RWPE1 (cell line): ENCODE data around the gene RFPL2.

Source experiments
- CTCF ChIA-PET: fragments of 350-600 bp; sonication (Branson Sonifier 250); formaldehyde crosslinking; extraction: SDS; loops from one replicate; lab custom pipeline; 2021; lab: Yijun Ruan, JAX
- POLR2A ChIA-PET: fragments of 400-600 bp; formaldehyde crosslinking; extraction: SDS; loops from one replicate; lab custom pipeline; 2020; ENCODE audit warnings: antibody characterized with exemption; ENCODE audit not compliant: low non-redundant PET; lab: Yijun Ruan, JAX
- DNase-seq: peaks from one replicate; pipeline ENCODE4 v3.0.0; 2012; ENCODE audit warnings: low spot score
- H3K27ac ChIP-seq: fragments of 450-650 bp; 2 replicates; pipeline ENCODE4 v1.5.1; 2017
- TF ChIP-seq, protein P1 (sequence below): fragments of 450-650 bp; conservative IDR thresholded peaks from 2 replicates; pipeline ENCODE4 v1.5.1; 2017; ENCODE audit warnings: low read depth, mild to moderate bottlenecking

The RFPL2 gene

DNA sequence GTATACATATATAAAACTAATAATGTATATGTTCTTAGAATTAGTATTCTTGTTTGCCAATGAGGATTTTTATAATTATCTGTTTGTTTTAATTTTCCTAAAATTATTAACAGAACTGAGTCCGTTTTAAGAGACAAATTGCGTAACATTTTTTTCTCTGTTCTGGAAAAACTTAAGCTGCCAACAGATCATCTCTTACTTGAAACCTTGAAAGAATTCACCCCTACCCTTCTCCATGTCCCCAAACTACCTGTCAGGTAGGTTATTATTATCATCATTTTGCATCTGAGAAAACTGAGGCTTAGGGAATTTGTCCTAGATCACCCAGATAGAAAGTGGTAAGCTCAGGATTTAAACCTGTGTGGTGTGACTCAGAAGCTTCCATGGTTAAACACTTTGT, 35.6 kb upstream of the RFPL2 start:
- TF ChIP-seq, protein P1, sequence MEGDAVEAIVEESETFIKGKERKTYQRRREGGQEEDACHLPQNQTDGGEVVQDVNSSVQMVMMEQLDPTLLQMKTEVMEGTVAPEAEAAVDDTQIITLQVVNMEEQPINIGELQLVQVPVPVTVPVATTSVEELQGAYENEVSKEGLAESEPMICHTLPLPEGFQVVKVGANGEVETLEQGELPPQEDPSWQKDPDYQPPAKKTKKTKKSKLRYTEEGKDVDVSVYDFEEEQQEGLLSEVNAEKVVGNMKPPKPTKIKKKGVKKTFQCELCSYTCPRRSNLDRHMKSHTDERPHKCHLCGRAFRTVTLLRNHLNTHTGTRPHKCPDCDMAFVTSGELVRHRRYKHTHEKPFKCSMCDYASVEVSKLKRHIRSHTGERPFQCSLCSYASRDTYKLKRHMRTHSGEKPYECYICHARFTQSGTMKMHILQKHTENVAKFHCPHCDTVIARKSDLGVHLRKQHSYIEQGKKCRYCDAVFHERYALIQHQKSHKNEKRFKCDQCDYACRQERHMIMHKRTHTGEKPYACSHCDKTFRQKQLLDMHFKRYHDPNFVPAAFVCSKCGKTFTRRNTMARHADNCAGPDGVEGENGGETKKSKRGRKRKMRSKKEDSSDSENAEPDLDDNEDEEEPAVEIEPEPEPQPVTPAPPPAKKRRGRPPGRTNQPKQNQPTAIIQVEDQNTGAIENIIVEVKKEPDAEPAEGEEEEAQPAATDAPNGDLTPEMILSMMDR = no peak
- ChIA-PET POLR2A (no interaction called here), CTCF (no interaction called here)
- H3K27ac ChIP-seq = no peak overlapping the region
- DNase-seq = no peak

DNA sequence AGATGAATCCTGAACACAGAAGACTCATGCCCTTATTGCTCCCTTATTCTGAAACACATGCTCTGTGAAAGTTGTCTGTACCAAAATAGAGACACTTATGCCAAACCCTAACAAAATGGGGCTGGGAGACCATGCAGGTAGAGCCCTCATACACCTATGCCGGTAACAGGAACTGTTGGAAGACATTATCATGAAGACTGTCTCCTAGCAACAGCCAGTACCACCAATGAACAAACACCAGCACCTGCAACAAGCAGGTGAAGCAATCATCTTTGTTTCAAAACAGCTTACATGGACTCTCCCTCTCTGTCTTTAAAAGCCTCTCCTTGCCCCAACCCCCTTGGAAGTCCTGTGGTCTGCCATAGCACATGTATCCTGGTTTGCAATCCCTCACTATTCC, 33.0 kb upstream of the RFPL2 start:
- CTCF ChIA-PET = no interaction called here
- DNase-seq = no peak
- POLR2A ChIA-PET = no interaction called here
- no peak overlapping the region for H3K27ac ChIP-seq
- TF ChIP-seq, protein P1 = no peak

DNA sequence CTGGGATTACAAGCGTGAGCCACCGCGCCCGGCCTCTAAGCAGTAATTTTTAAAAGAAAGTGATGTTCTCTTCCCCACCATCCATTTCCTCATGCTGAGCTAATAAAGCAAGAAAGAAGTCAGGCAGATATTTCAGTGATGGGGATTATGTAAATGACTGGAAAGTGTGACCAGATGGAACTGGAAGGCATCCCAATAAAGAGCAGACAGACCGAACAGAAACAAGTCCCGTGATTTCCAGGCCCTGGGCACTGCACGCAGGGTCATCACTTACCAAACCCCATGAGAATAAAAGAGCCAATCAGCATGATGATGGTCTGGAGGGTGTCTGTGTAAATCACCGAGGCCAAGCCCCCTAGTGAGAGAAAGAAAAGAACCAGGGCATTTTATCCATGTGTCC, 32.1 kb upstream of the RFPL2 start:
- no peak overlapping the region for H3K27ac ChIP-seq
- DNase-seq = no peak
- CTCF ChIA-PET = no interaction called here
- TF ChIP-seq, protein P1 = no peak
- POLR2A ChIA-PET = no interaction called here

DNA sequence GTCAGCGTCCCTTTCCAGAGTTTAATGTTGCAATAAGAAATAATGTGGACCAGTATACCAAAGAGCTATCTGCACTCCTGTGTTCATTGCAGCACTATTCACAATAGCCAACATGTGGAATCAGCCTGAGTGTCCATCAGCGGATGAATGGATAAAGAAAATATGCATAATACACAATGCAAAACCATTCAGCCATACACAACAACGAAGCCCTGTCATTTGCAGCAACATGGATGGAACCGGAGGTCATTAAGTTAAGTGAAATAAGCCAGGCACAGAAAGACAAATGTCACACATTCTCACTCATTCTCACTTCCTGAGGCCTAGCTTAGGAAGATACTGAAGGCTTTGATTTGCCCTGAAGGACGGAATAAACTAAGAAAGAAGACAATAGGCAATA, 28.2 kb upstream of the RFPL2 start:
- H3K27ac ChIP-seq = no peak overlapping the region
- POLR2A ChIA-PET = no interaction called here
- CTCF ChIA-PET = no interaction called here
- TF ChIP-seq, protein P1 = no peak
- DNase-seq = no peak

DNA sequence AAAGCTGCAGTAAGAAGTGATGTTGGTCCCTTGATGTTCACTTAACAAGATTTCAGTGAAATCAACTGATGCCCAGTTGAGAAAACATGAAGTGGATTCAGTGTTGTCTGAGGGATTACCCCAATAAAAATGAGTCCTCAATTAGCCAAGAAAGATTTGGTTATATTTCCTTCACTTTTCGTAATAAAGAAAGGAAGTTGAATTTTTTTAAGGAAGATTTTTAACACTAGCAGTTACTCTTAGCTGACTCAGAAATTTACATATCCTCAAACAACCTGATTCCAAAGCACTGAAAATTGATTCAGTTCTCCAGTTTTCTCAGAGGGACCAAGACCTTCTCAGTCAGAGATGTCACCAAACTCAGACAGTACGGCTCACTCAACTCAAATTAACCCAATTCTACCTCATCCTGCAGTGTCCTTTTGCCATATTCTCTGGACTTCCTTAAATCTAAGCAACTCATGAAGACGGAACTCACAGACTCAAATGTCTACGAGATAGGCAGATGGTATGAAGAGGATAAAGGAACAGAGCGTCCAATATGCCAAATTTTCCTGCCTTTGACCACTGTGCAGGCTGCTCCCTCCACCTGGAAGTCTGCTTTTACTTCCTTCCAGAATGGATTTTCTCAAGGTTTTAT, 27.4 kb upstream of the RFPL2 start:
- TF ChIP-seq, protein P1 = no peak
- CTCF ChIA-PET = no interaction called here
- no peak for DNase-seq
- no peak overlapping the region for H3K27ac ChIP-seq
- POLR2A ChIA-PET = no interaction called here

DNA sequence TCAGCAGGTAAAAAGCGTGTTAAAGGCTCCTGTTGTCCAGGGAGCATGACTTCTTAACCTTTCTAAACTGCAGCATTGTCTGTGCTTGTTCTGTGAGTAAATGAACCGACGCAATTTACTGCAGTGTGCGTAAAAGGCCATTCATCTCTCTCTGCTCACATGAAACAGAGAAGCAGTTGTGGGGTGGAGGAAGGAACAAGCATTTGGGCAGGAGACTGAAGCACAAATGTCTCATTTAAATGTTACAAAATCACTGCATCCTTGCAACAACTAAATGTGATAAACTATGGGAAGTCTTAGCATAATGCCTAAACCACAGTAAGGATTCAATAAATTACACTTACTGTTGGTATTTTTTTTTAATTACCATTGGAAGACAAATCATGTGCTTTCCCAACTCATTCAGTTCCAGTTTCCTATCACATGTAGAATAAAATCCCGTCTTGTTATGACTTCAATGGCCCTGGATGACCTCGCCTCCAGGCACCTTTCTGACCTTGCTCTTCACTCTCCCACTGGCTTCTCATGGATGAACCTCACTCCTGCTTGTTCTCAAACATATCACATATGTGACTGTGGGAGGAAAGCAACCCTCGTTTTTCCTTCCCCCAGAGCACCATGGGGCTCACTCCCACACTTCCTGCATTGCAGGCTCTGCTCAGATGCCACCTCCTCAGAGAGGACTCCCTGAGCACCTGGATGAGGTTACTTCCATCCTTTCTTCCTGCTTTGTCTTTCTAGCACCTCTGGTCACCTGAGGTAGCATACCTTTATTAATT, 21.6 kb upstream of the RFPL2 start:
- DNase-seq = no peak
- TF ChIP-seq, protein P1 = no peak
- CTCF ChIA-PET = interaction anchor here (0.6 kb wide), 1 partner anchor 51 kb away, joined by 3 read pairs; no protein-coding TSS in a partner anchor
- POLR2A ChIA-PET = no interaction called here
- H3K27ac ChIP-seq = no peak overlapping the region
